GM23338 (cell line): Measurements from ENCODE around the gene SERPINC1. TPM values are rescaled to one million over a fixed set of nuclear protein-coding genes. Genes with fewer than 3 reads are reported as not detected.

Source experiments
- ATAC-seq: fragments of 200-7000 bp; cut with Tn5 transposase; 3 replicates; pipeline ENCODE4 v1.9.1; 2020
- DNase-seq: peaks from one replicate; pipeline ENCODE4 v3.0.0-alpha.2; 2015; ENCODE audit warnings: low spot score
- H2AFZ ChIP-seq: fragments of 200-600 bp; sonication (generic); 2 replicates; pipeline ENCODE4 v1.8.0; 2016; ENCODE audit warnings: antibody characterized with exemption, mild to moderate bottlenecking, moderate library complexity
- H3F3A ChIP-seq: fragments of 200-600 bp; sonication (generic); replicated peaks from 2 replicates; pipeline ENCODE4 v1.8.0; 2017; ENCODE audit warnings: antibody characterized with exemption, mixed run types, low read depth
- H3K27ac ChIP-seq: fragments of 200-600 bp; sonication (generic); 2 replicates; pipeline ENCODE4 v1.6.1; 2016; ENCODE audit warnings: low read depth
- H3K27me3 ChIP-seq: fragments of 200-600 bp; sonication (generic); 2 replicates; pipeline ENCODE4 v1.8.0; 2016; ENCODE audit warnings: mild to moderate bottlenecking, mixed run types, moderate library complexity; ENCODE audit not compliant: insufficient read depth
- H3K36me3 ChIP-seq: fragments of 200-600 bp; sonication (generic); 2 replicates; pipeline ENCODE4 v1.8.0; 2016; ENCODE audit warnings: mild to moderate bottlenecking; ENCODE audit not compliant: insufficient read depth
- H3K4me1 ChIP-seq: fragments of 200-600 bp; sonication (generic); 2 replicates; pipeline ENCODE4 v1.8.0; 2016; ENCODE audit warnings: mild to moderate bottlenecking, moderate library complexity; ENCODE audit not compliant: insufficient read depth
- H3K4me2 ChIP-seq: fragments of 200-600 bp; sonication (generic); 2 replicates; pipeline ENCODE4 v1.7.1; 2017; ENCODE audit warnings: mixed run types
- H3K4me3 ChIP-seq: fragments of 200-600 bp; sonication (generic); 2 replicates; pipeline ENCODE4 v1.6.1; 2016; ENCODE audit warnings: mixed run types
- H3K79me2 ChIP-seq: fragments of 200-600 bp; sonication (generic); replicated peaks from 2 replicates; pipeline ENCODE4 v1.8.0; 2017; ENCODE audit warnings: mild to moderate bottlenecking; ENCODE audit not compliant: insufficient read depth
- H3K9me2 ChIP-seq: fragments of 200-600 bp; sonication (generic); 2 replicates; pipeline ENCODE4 v1.8.0; 2017; ENCODE audit not compliant: insufficient read depth
- H4K20me1 ChIP-seq: fragments of 200-600 bp; sonication (generic); replicated peaks from 2 replicates; pipeline ENCODE4 v1.8.0; 2017; ENCODE audit warnings: mild to moderate bottlenecking; ENCODE audit not compliant: insufficient read depth
- H3K27ac Mint-ChIP-seq: 2 replicates; pipeline ENCODE4 v1.8.0; 2020; ENCODE audit warnings: inconsistent platforms, mild to moderate bottlenecking, moderate library complexity, mixed read lengths
- H3K27me3 Mint-ChIP-seq: 3 replicates; pipeline ENCODE4 v1.8.0; 2022; ENCODE audit warnings: low read depth, mild to moderate bottlenecking, moderate library complexity, mixed read lengths, inconsistent platforms; ENCODE audit not compliant: insufficient read depth, poor library complexity
- H3K36me3 Mint-ChIP-seq: 3 replicates; pipeline ENCODE4 v1.8.0; 2021; ENCODE audit warnings: low read depth, mild to moderate bottlenecking, inconsistent platforms, moderate library complexity, mixed read lengths
- H3K4me1 Mint-ChIP-seq: 3 replicates; pipeline ENCODE4 v1.8.0; 2020; ENCODE audit warnings: mild to moderate bottlenecking, inconsistent platforms, mixed read lengths
- H3K4me3 Mint-ChIP-seq: 3 replicates; pipeline ENCODE4 v1.8.0; 2021; ENCODE audit warnings: moderate library complexity, mild to moderate bottlenecking, inconsistent platforms, mixed read lengths
- H3K9me3 Mint-ChIP-seq: 3 replicates; pipeline ENCODE4 v1.8.0; 2020; ENCODE audit warnings: moderate library complexity, mild to moderate bottlenecking, inconsistent platforms, mixed read lengths
- CREB1 ChIP-seq: fragments of 250-450 bp; sonication (Bioruptor Pico); IDR thresholded peaks from 2 replicates; pipeline ENCODE4 v1.5.0; 2020; ENCODE audit warnings: low read depth, mild to moderate bottlenecking, moderate library complexity
- ETS1 ChIP-seq: IDR thresholded peaks from 2 replicates; pipeline ENCODE4 v1.6.1; 2016; ENCODE audit warnings: antibody characterized with exemption
- EZH2 ChIP-seq: fragments of 200-600 bp; sonication (generic); IDR thresholded peaks from one replicate; pipeline ENCODE4 v1.8.0; 2017; ENCODE audit warnings: antibody characterized with exemption, mild to moderate bottlenecking, low read depth; ENCODE audit not compliant: unreplicated experiment
- EZH2phosphoT487 ChIP-seq: fragments of 200-600 bp; sonication (generic); IDR thresholded peaks from one replicate; pipeline ENCODE4 v1.8.1; 2018; ENCODE audit warnings: antibody characterized with exemption; ENCODE audit not compliant: unreplicated experiment
- JUNB ChIP-seq: IDR thresholded peaks from one replicate; pipeline ENCODE4 v1.6.1; 2016; ENCODE audit warnings: antibody characterized with exemption; ENCODE audit not compliant: unreplicated experiment
- NANOG ChIP-seq: IDR thresholded peaks from 2 replicates; pipeline ENCODE4 v1.6.1; 2016; ENCODE audit warnings: antibody characterized with exemption, borderline replicate concordance
- POLR2AphosphoS5 ChIP-seq: IDR thresholded peaks from 2 replicates; pipeline ENCODE4 v1.6.1; 2016; ENCODE audit warnings: antibody characterized with exemption, low read depth
- REST ChIP-seq: IDR thresholded peaks from one replicate; pipeline ENCODE4 v1.6.1; 2018; ENCODE audit warnings: antibody characterized with exemption; ENCODE audit not compliant: unreplicated experiment
- STAT1 ChIP-seq: IDR thresholded peaks from one replicate; pipeline ENCODE4 v1.6.1; 2016; ENCODE audit warnings: antibody characterized with exemption; ENCODE audit not compliant: unreplicated experiment
- ZNF114 ChIP-seq: fragments of 250-450 bp; sonication (Bioruptor Pico); IDR thresholded peaks from 2 replicates; pipeline ENCODE4 v1.5.0; 2020; ENCODE audit warnings: mild to moderate bottlenecking, moderate library complexity
- ZNF331 ChIP-seq: fragments of 250-450 bp; sonication (Bioruptor Pico); IDR thresholded peaks from 2 replicates; pipeline ENCODE4 v1.5.0; 2020; ENCODE audit warnings: low read depth, mild to moderate bottlenecking, moderate library complexity
- long read RNA-seq: library from polyadenylated mRNA; unstranded; transcript quantifications from one replicate; pipeline ENCODE4 v2.0.0, GENCODE V29; 2020; ENCODE audit not compliant: unreplicated experiment
- polyA plus RNA-seq: library from polyadenylated mRNA; unstranded; fragments of >200 nt; fragmentation: Nextera tagmentation; extraction: Ambion mirVana; gene quantifications from 2 replicates; pipeline ENCODE4 v1.2.1, GENCODE V29; 2016
- total RNA-seq: library from RNA; depleted of rRNA; stranded (reverse); fragments of >200 nt; shearing (Covaris generic); gene quantifications from 2 replicates; pipeline ENCODE4 v1.2.3, GENCODE V29; 2014; rRNA removed
- TF ChIP-seq, protein P1 (sequence below): fragments of 250-450 bp; sonication (Bioruptor Pico); IDR thresholded peaks from 2 replicates; pipeline ENCODE4 v1.5.0; 2020; ENCODE audit warnings: mild to moderate bottlenecking, moderate library complexity
- TF ChIP-seq, protein P2 (sequence below), 2 experiments: fragments of 200-600 bp in 1 of 2; sonication (generic) in 1 of 2; conservative IDR thresholded peaks; 2 replicates each; pipeline versions ENCODE4 v1.5.1 to v1.6.1; 2016 to 2017; ENCODE audit warnings: antibody characterized with exemption in 2 of 2, low read depth in 2 of 2, mild to moderate bottlenecking in 2 of 2, moderate library complexity in 1 of 2

SERPINC1 gene
- not detected in 2 replicates for total RNA-seq
- polyA plus RNA-seq = not detected in 2 replicates
- long read RNA-seq = 0 reads

- Histone ChIP-seq H3K4me1 (no peaks in the 10 kb centered on the region), H3K79me2 (no peaks in the 10 kb centered on the region), H2AFZ (no peak within 1 kb of the TSS; the same call in 1 of the 2 replicates), H3K27ac (no peak within 1 kb of the TSS), H3K9me2 (peaks cover 8% of the 10 kb centered on the region; the same call in 1 of the 2 replicates), H3K27me3 (no peaks in the 10 kb centered on the region), H3K36me3 (no peaks in the 10 kb centered on the region), H3F3A (no peaks in the 10 kb centered on the region), H3K4me3 (no peak within 1 kb of the TSS), H4K20me1 (no peaks in the 10 kb centered on the region), H3K4me2 (no peak within 1 kb of the TSS)
- DNase-seq (no peak), ATAC-seq (no peak)
- Mint-ChIP-seq H3K4me1 (no peaks in the 10 kb centered on the region; the same call in 2 of the 3 replicates), H3K36me3 (no peaks in the 10 kb centered on the region), H3K27ac (no peak within 1 kb of the TSS), H3K27me3 (peaks cover 1% of the 10 kb centered on the region), H3K4me3 (no peak within 1 kb of the TSS), H3K9me3 (no peaks in the 10 kb centered on the region)
- TF ChIP-seq STAT1 = no peak
- no peak for TF ChIP-seq EZH2
- no peak for TF ChIP-seq POLR2AphosphoS5
- TF ChIP-seq ZNF114 = no peak
- TF ChIP-seq ZNF331 (CRISPR knock-in tag) = no peak
- TF ChIP-seq ETS1 = no peak
- no peak for TF ChIP-seq NANOG
- TF ChIP-seq, protein P1, sequence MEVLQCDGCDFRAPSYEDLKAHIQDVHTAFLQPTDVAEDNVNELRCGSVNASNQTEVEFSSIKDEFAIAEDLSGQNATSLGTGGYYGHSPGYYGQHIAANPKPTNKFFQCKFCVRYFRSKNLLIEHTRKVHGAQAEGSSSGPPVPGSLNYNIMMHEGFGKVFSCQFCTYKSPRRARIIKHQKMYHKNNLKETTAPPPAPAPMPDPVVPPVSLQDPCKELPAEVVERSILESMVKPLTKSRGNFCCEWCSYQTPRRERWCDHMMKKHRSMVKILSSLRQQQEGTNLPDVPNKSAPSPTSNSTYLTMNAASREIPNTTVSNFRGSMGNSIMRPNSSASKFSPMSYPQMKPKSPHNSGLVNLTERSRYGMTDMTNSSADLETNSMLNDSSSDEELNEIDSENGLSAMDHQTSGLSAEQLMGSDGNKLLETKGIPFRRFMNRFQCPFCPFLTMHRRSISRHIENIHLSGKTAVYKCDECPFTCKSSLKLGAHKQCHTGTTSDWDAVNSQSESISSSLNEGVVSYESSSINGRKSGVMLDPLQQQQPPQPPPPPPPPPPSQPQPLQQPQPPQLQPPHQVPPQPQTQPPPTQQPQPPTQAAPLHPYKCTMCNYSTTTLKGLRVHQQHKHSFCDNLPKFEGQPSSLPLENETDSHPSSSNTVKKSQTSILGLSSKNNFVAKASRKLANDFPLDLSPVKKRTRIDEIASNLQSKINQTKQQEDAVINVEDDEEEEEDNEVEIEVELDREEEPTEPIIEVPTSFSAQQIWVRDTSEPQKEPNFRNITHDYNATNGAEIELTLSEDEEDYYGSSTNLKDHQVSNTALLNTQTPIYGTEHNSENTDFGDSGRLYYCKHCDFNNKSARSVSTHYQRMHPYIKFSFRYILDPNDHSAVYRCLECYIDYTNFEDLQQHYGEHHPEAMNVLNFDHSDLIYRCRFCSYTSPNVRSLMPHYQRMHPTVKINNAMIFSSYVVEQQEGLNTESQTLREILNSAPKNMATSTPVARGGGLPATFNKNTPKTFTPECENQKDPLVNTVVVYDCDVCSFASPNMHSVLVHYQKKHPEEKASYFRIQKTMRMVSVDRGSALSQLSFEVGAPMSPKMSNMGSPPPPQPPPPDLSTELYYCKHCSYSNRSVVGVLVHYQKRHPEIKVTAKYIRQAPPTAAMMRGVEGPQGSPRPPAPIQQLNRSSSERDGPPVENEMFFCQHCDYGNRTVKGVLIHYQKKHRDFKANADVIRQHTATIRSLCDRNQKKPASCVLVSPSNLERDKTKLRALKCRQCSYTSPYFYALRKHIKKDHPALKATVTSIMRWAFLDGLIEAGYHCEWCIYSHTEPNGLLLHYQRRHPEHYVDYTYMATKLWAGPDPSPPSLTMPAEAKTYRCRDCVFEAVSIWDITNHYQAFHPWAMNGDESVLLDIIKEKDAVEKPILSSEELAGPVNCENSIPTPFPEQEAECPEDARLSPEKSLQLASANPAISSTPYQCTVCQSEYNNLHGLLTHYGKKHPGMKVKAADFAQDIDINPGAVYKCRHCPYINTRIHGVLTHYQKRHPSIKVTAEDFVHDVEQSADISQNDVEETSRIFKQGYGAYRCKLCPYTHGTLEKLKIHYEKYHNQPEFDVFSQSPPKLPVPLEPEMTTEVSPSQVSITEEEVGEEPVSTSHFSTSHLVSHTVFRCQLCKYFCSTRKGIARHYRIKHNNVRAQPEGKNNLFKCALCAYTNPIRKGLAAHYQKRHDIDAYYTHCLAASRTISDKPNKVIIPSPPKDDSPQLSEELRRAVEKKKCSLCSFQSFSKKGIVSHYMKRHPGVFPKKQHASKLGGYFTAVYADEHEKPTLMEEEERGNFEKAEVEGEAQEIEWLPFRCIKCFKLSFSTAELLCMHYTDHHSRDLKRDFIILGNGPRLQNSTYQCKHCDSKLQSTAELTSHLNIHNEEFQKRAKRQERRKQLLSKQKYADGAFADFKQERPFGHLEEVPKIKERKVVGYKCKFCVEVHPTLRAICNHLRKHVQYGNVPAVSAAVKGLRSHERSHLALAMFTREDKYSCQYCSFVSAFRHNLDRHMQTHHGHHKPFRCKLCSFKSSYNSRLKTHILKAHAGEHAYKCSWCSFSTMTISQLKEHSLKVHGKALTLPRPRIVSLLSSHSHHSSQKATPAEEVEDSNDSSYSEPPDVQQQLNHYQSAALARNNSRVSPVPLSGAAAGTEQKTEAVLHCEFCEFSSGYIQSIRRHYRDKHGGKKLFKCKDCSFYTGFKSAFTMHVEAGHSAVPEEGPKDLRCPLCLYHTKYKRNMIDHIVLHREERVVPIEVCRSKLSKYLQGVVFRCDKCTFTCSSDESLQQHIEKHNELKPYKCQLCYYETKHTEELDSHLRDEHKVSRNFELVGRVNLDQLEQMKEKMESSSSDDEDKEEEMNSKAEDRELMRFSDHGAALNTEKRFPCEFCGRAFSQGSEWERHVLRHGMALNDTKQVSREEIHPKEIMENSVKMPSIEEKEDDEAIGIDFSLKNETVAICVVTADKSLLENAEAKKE (CRISPR knock-in tag) = no peak
- TF ChIP-seq, protein P2, sequence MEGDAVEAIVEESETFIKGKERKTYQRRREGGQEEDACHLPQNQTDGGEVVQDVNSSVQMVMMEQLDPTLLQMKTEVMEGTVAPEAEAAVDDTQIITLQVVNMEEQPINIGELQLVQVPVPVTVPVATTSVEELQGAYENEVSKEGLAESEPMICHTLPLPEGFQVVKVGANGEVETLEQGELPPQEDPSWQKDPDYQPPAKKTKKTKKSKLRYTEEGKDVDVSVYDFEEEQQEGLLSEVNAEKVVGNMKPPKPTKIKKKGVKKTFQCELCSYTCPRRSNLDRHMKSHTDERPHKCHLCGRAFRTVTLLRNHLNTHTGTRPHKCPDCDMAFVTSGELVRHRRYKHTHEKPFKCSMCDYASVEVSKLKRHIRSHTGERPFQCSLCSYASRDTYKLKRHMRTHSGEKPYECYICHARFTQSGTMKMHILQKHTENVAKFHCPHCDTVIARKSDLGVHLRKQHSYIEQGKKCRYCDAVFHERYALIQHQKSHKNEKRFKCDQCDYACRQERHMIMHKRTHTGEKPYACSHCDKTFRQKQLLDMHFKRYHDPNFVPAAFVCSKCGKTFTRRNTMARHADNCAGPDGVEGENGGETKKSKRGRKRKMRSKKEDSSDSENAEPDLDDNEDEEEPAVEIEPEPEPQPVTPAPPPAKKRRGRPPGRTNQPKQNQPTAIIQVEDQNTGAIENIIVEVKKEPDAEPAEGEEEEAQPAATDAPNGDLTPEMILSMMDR (conservative IDR thresholded peaks at IDR 0.05; ENCODE audit: low read depth in 2 of 2) = no peak
- TF ChIP-seq REST = no peak
- no peak for TF ChIP-seq CREB1 (CRISPR knock-in tag)
- TF ChIP-seq EZH2phosphoT487 = no peak
- no peak for TF ChIP-seq JUNB
Observed at GRCh38 chr1:173917149-173917548, at the start of gene SERPINC1. SERPINC1 (minus strand) TSS chr1:173917327; CDS start chr1:173917259, 68 bp downstream.
